NB4 (cell line): ENCODE measurements around the gene SMAD4.

ENCODE experiments used
- CTCF ChIP-seq: IDR thresholded peaks from one replicate; pipeline ENCODE4 v1.5.1; 2012; ENCODE audit warnings: low read depth, low read length
- TF ChIP-seq, protein P1 (sequence below): IDR thresholded peaks from 2 replicates; pipeline ENCODE4 v1.6.1; 2011; ENCODE audit warnings: low read depth, low read length

GRCh38 chr18:51107082-51107481 is 77.1 kb downstream of the SMAD4 start:
- no peak for TF ChIP-seq CTCF
- TF ChIP-seq, protein P1, sequence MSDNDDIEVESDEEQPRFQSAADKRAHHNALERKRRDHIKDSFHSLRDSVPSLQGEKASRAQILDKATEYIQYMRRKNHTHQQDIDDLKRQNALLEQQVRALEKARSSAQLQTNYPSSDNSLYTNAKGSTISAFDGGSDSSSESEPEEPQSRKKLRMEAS, result no peak
